Left ventricle myocardium superior (tissue), 1 donor: Measurements from ENCODE around the gene CDH6. TPM values are rescaled to one million over a fixed set of nuclear protein-coding genes. Genes with fewer than 3 reads are reported as not detected.
A peak's percentile ranks its signal among the peaks of the same experiment; 100 is the strongest.

Source experiments
- ATAC-seq: fragments of 200-7000 bp; cut with Tn5 transposase; one replicate; pipeline ENCODE4 v1.9.1; 2020; ENCODE audit warnings: mild to moderate bottlenecking, moderate library complexity
- DNase-seq: peaks from one replicate; pipeline ENCODE4 v3.0.0-alpha.2; 2020
- intact Hi-C: fragments of 100-400 bp; cut with micrococcal nuclease; formaldehyde crosslinking; loops from one replicate; pipeline ENCODE4 v1.11.0; 2022
- total RNA-seq: library from RNA; stranded (reverse); fragmentation: NEBNext Ultra II Directional; extraction: Animal tissue kit (Norgen Biotek cat#: 25700); gene quantifications from one replicate; pipeline ENCODE4 v1.2.1, GENCODE V29; 2021
- donor health status: DM: no; HTN: yes; CAD: no; lungs with severe emphysema.

The CDH6 gene
- total RNA-seq, 1 donor from 2014 or later, result 2.6 TPM

- ATAC-seq (no peak), DNase-seq (no peak)
- intact Hi-C loops, result no loop called here
Observed at GRCh38 chr5:31236339-31236738, 42.9 kb downstream of the CDH6 start.

- intact Hi-C loops, result no loop called here
- DNase-seq (no peak), ATAC-seq (no peak)
Observed at GRCh38 chr5:31237174-31237573, 43.7 kb downstream of the CDH6 start.

GRCh38 chr5:31238497-31238896 is 45.0 kb downstream of the CDH6 start:
- DNase-seq, result no peak
- no peak for ATAC-seq
- intact Hi-C loops, result no loop called here

GRCh38 chr5:31244921-31245320 is 51.4 kb downstream of the CDH6 start:
- no peak for DNase-seq
- intact Hi-C loops, result no loop called here
- ATAC-seq, result no peak

GRCh38 chr5:31247381-31247780 is 53.9 kb downstream of the CDH6 start:
- DNase-seq (no peak), ATAC-seq (no peak)
- intact Hi-C loops, result no loop called here

- DNase-seq, result no peak
- intact Hi-C loops, result no loop called here
- ATAC-seq, result no peak
Observed at GRCh38 chr5:31250201-31250600, 56.7 kb downstream of the CDH6 start.

GRCh38 chr5:31251032-31251431 is 57.5 kb downstream of the CDH6 start:
- intact Hi-C loops, result no loop called here
- ATAC-seq (no peak), DNase-seq (no peak)

GRCh38 chr5:31255041-31255440 is 61.6 kb downstream of the CDH6 start:
- intact Hi-C loops, result no loop called here
- ATAC-seq (no peak), DNase-seq (no peak)

- intact Hi-C loops, result no loop called here
- DNase-seq (no peak), ATAC-seq (no peak)
Observed at GRCh38 chr5:31268256-31268655, 74.8 kb downstream of the CDH6 start.

- intact Hi-C loops, result no loop called here
- ATAC-seq (no peak), DNase-seq (no peak)
Observed at GRCh38 chr5:31268686-31269085, 75.2 kb downstream of the CDH6 start.

GRCh38 chr5:31269259-31269658 is 75.8 kb downstream of the CDH6 start:
- intact Hi-C loops, result no loop called here
- DNase-seq (no peak), ATAC-seq (no peak)

- intact Hi-C loops, result no loop called here
- DNase-seq (no peak), ATAC-seq (no peak)
Observed at GRCh38 chr5:31270396-31270795, 76.9 kb downstream of the CDH6 start.

- DNase-seq (no peak), ATAC-seq (no peak)
- intact Hi-C loops, result no loop called here
Observed at GRCh38 chr5:31271567-31271966, 78.1 kb downstream of the CDH6 start.

- intact Hi-C loops, result no loop called here
- peak; percentile 35 for ATAC-seq
Observed at GRCh38 chr5:31273161-31273560, 79.7 kb downstream of the CDH6 start.

GRCh38 chr5:31273631-31274378 is 80.3 kb downstream of the CDH6 start:
- DNase-seq (no peak), ATAC-seq (no peak)
- intact Hi-C loops, result no loop called here

More at GRCh38 chr5:31273161-31273560, 79.7 kb downstream of the CDH6 start:
- DNase-seq, result no peak

GRCh38 chr5:31280210-31280609 is 86.7 kb downstream of the CDH6 start:
- intact Hi-C loops, result no loop called here
- DNase-seq (no peak), ATAC-seq (no peak)

GRCh38 chr5:31283326-31283725 is 89.8 kb downstream of the CDH6 start:
- no peak for ATAC-seq
- intact Hi-C loops, result no loop called here

GRCh38 chr5:31285025-31285424 is 91.5 kb downstream of the CDH6 start:
- DNase-seq, result no peak
- intact Hi-C loops, result no loop called here
- no peak for ATAC-seq

More at GRCh38 chr5:31283326-31283725, 89.8 kb downstream of the CDH6 start:
- no peak for DNase-seq

- DNase-seq, result no peak
- intact Hi-C loops, result no loop called here
- no peak for ATAC-seq
Observed at GRCh38 chr5:31287985-31288384, 94.5 kb downstream of the CDH6 start.

- no peak for DNase-seq
- intact Hi-C loops, result no loop called here
- ATAC-seq, result no peak
Observed at GRCh38 chr5:31289429-31289828, 95.9 kb downstream of the CDH6 start.

- no peak for DNase-seq
- ATAC-seq, result no peak
- intact Hi-C loops, result no loop called here
Observed at GRCh38 chr5:31291323-31291854, 97.9 kb downstream of the CDH6 start.
